GM23248 (cell line): Measurements from ENCODE around the gene PTPRO. TPM values are rescaled to one million over a fixed set of nuclear protein-coding genes. Genes with fewer than 3 reads are reported as not detected.

Experiments used
- DNase-seq: peaks from one replicate; pipeline ENCODE4 v3.0.0-alpha.2; 2015
- H2AFZ ChIP-seq: fragments of 200-600 bp; sonication (generic); 2 replicates; pipeline ENCODE4 v1.6.1; 2016; ENCODE audit warnings: antibody characterized with exemption
- H3F3A ChIP-seq: fragments of 200-600 bp; sonication (generic); 2 replicates; pipeline ENCODE4 v1.6.1; 2016; ENCODE audit warnings: mild to moderate bottlenecking, antibody characterized with exemption, mixed run types; ENCODE audit not compliant: insufficient read depth
- H3K27ac ChIP-seq: fragments of 200-600 bp; sonication (generic); 2 replicates; pipeline ENCODE4 v1.5.1; 2016; ENCODE audit warnings: mild to moderate bottlenecking
- H3K27me3 ChIP-seq: fragments of 200-600 bp; sonication (generic); replicated peaks from 2 replicates; pipeline ENCODE4 v1.6.1; 2016; ENCODE audit warnings: mild to moderate bottlenecking; ENCODE audit not compliant: insufficient read depth
- H3K36me3 ChIP-seq: fragments of 200-600 bp; sonication (generic); 2 replicates; pipeline ENCODE4 v1.6.1; 2016; ENCODE audit warnings: low read depth, mild to moderate bottlenecking
- H3K4me1 ChIP-seq: fragments of 200-600 bp; sonication (generic); 2 replicates; pipeline ENCODE4 v1.6.1; 2016; ENCODE audit warnings: mild to moderate bottlenecking; ENCODE audit not compliant: insufficient read depth
- H3K4me2 ChIP-seq: fragments of 200-600 bp; sonication (generic); one replicate; pipeline ENCODE4 v1.6.1; 2016; ENCODE audit warnings: mild to moderate bottlenecking; ENCODE audit not compliant: unreplicated experiment
- H3K4me3 ChIP-seq: fragments of 200-600 bp; sonication (generic); 2 replicates; pipeline ENCODE4 v1.5.1; 2016; ENCODE audit warnings: mild to moderate bottlenecking
- H3K79me2 ChIP-seq: fragments of 200-600 bp; sonication (generic); 2 replicates; pipeline ENCODE4 v1.6.1; 2016; ENCODE audit warnings: mild to moderate bottlenecking; ENCODE audit not compliant: insufficient read depth
- H3K9ac ChIP-seq: fragments of 200-600 bp; sonication (generic); 2 replicates; pipeline ENCODE4 v1.6.1; 2016; ENCODE audit warnings: mild to moderate bottlenecking
- H3K9me2 ChIP-seq: fragments of 200-600 bp; sonication (generic); 2 replicates; pipeline ENCODE4 v1.6.1; 2016; ENCODE audit warnings: mixed run types, mild to moderate bottlenecking, moderate library complexity; ENCODE audit not compliant: insufficient read depth
- H3K9me3 ChIP-seq: fragments of 200-600 bp; sonication (generic); one replicate; pipeline ENCODE4 v1.6.1; 2017; ENCODE audit warnings: low read depth
- H4K20me1 ChIP-seq: fragments of 200-600 bp; sonication (generic); 2 replicates; pipeline ENCODE4 v1.6.0; 2016; ENCODE audit not compliant: insufficient read depth
- EZH2 ChIP-seq: fragments of 200-600 bp; sonication (generic); IDR thresholded peaks from 2 replicates; pipeline ENCODE4 v1.6.1; 2018; ENCODE audit warnings: antibody characterized with exemption, mild to moderate bottlenecking; ENCODE audit not compliant: insufficient read depth, poor library complexity, severe bottlenecking
- EZH2phosphoT487 ChIP-seq: fragments of 200-600 bp; sonication (generic); IDR thresholded peaks from 2 replicates; pipeline ENCODE4 v1.6.1; 2018; ENCODE audit warnings: antibody characterized with exemption, moderate library complexity, mild to moderate bottlenecking, low read depth; ENCODE audit not compliant: insufficient read depth
- WGBS, 2 experiments: methylation state at CpG; one replicate each; pipeline ENCODE4 v1.1.6; 2015 to 2017; ENCODE audit warnings: low lambda C conversion rate in 2 of 2, low coverage in 1 of 2; ENCODE audit errors: missing lambda C conversion rate in 2 of 2; 5-methylcytosine and 5-hydroxymethylcytosine counted together
- in situ Hi-C: fragments of 300-500 bp; cut with MboI; formaldehyde crosslinking; loops from 2 replicates; pipeline ENCODE4 v1.15.0; 2020
- polyA plus RNA-seq: library from polyadenylated mRNA; unstranded; fragments of >200 nt; fragmentation: Nextera tagmentation; extraction: Ambion mirVana; gene quantifications from 2 replicates; pipeline ENCODE4 v1.2.1, GENCODE V29; 2016
- total RNA-seq: library from RNA; depleted of rRNA; stranded (reverse); fragments of >200 nt; shearing (Covaris generic); gene quantifications from 2 replicates; pipeline ENCODE4 v1.2.3, GENCODE V29; 2014

PTPRO gene
- total and polyA plus RNA-seq, 2 experiments from 2014 or later = 0.22 to 0.24 TPM

DNA sequence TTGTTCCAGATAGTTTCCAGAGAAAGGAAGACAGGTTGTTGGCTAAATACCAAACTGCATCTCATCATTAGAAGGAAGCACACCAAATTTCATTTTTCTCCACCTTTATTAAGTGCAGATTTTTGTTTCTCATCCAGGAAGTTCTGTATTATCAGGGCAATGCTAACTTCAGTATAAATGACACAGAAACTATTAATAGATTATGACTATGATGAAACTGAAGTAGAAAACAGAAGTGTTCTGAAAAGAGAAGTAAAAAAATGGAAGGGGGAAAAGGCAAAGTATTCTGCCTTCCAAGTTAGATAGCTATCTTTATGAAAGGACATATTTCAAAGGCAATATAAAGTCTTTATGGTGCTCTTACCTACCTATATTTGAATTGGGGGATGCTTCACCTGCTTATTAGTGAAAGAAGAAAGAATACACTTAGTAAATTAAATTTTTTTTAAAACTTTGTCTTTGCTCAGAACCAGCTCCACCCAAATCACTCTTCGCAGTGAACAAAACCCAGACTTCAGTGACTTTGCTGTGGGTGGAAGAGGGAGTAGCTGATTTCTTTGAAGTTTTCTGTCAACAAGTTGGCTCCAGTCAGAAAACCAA lies 223.9 kb downstream of the PTPRO start:
- no peaks in the 10 kb centered on the region for H3K9me3 ChIP-seq
- H2AFZ ChIP-seq = no peak overlapping the region
- no peaks in the 10 kb centered on the region for H4K20me1 ChIP-seq
- WGBS, 2 experiments = 36 to 43% methylated on average over 1 of the region's 1 CpG
- in situ Hi-C loops = no loop called here
- no peak for DNase-seq
- no peak overlapping the region for H3K27ac ChIP-seq
- H3K4me2 ChIP-seq = no peak overlapping the region
- no peaks in the 10 kb centered on the region for H3K27me3 ChIP-seq
- no peaks in the 10 kb centered on the region for H3K9me2 ChIP-seq
- H3K9ac ChIP-seq = no peak overlapping the region
- no peaks in the 10 kb centered on the region for H3K79me2 ChIP-seq
- H3K36me3 ChIP-seq = no peaks in the 10 kb centered on the region
- no peak for TF ChIP-seq EZH2phosphoT487
- no peak for TF ChIP-seq EZH2
- peaks cover 2% of the 10 kb centered on the region; the same call in 1 of the 2 replicates for H3F3A ChIP-seq
- no peak overlapping the region for H3K4me3 ChIP-seq
- H3K4me1 ChIP-seq = peaks cover 13% of the 10 kb centered on the region

DNA sequence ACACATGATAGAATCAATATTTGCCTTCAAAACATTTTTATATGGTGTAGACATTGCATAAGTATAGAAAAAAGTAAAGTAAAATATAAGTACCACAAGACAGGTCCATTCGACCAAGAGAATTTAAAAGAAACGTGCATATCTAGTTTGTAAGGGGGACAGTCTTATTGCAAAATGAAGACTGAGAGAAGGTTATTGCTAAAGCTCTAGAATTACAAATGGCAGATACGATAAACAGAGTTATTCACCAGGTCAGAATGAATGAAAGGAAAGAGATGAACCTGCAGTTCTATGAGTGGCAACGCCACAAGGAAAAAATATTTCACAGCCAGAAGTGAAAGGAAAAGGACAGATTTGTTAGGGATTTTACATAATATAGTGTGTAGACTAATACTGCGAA lies 224.8 kb downstream of the PTPRO start:
- 91 to 95% methylated on average over 5 of the region's 5 CpGs for WGBS, 2 experiments
- no peak overlapping the region for H3K4me2 ChIP-seq
- H3K9me2 ChIP-seq = no peaks in the 10 kb centered on the region
- peaks cover 9% of the 10 kb centered on the region; the same call in 1 of the 2 replicates for H3K4me1 ChIP-seq
- H4K20me1 ChIP-seq = no peaks in the 10 kb centered on the region
- no peak overlapping the region for H3K27ac ChIP-seq
- H3K79me2 ChIP-seq = no peaks in the 10 kb centered on the region
- H3K9ac ChIP-seq = no peak overlapping the region
- H3K9me3 ChIP-seq = no peaks in the 10 kb centered on the region
- DNase-seq = no peak
- no peak for TF ChIP-seq EZH2
- no peak for TF ChIP-seq EZH2phosphoT487
- H3K4me3 ChIP-seq = no peak overlapping the region
- H3F3A ChIP-seq = no peaks in the 10 kb centered on the region
- in situ Hi-C loops = no loop called here
- H2AFZ ChIP-seq = no peak overlapping the region
- H3K27me3 ChIP-seq = no peaks in the 10 kb centered on the region
- H3K36me3 ChIP-seq = no peaks in the 10 kb centered on the region

DNA sequence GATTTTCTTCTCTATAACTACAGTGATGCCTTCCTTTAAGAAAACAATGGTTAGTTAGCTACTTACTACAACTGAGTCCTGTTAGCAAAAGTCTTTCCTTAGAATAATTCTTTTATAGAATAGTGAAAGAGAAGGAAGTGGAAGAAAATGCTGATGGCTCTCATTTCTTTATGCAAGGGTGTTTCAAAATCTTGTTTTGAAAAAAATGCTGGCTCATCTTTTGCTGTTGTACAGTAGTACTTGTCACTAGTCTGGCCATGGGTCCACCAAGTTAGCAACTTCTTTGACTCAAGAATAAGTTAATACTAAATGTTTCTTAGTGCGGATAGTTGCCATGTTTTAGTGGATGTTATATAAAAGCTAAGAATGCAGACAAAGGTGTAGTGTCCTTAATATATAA lies 225.4 kb downstream of the PTPRO start:
- in situ Hi-C loops = no loop called here
- Histone ChIP-seq H3K9ac (no peak overlapping the region), H2AFZ (no peak overlapping the region), H3K36me3 (no peaks in the 10 kb centered on the region), H3F3A (no peaks in the 10 kb centered on the region), H3K4me1 (peaks cover 9% of the 10 kb centered on the region; the same call in 1 of the 2 replicates), H3K9me2 (no peaks in the 10 kb centered on the region), H3K4me3 (no peak overlapping the region), H3K79me2 (no peaks in the 10 kb centered on the region), H3K27me3 (no peaks in the 10 kb centered on the region), H4K20me1 (no peaks in the 10 kb centered on the region), H3K9me3 (no peaks in the 10 kb centered on the region), H3K27ac (no peak overlapping the region), H3K4me2 (no peak overlapping the region)
- WGBS, 2 experiments = 95 to 100% methylated on average over 1 of the region's 1 CpG
- TF ChIP-seq EZH2phosphoT487 = no peak
- no peak for TF ChIP-seq EZH2
- no peak for DNase-seq

- no peak for TF ChIP-seq EZH2
- TF ChIP-seq EZH2phosphoT487 = no peak
- Histone ChIP-seq H3K9ac (no peak overlapping the region), H3K9me2 (no peaks in the 10 kb centered on the region), H4K20me1 (no peaks in the 10 kb centered on the region), H3K4me2 (no peak overlapping the region), H3K4me1 (peaks cover 16% of the 10 kb centered on the region), H3K27me3 (no peaks in the 10 kb centered on the region), H3K79me2 (no peaks in the 10 kb centered on the region), H3K36me3 (no peaks in the 10 kb centered on the region), H3K27ac (no peak overlapping the region), H2AFZ (no peak overlapping the region), H3K4me3 (no peak overlapping the region), H3F3A (no peaks in the 10 kb centered on the region), H3K9me3 (no peaks in the 10 kb centered on the region)
- no peak for DNase-seq
- 51 to 56% methylated on average over 4 of the region's 4 CpGs for WGBS, 2 experiments
- in situ Hi-C loops = no loop called here
Observed at GRCh38 chr12:15550793-15551192, 228.5 kb downstream of the PTPRO start.
